ENCODE measurements around the gene TRPV5. TPM values are rescaled to one million over a fixed set of nuclear protein-coding genes. Genes with fewer than 3 reads are reported as not detected.

Gene TRPV5
- total RNA-seq, 6 donors from 2014 or later = not detected

DNA sequence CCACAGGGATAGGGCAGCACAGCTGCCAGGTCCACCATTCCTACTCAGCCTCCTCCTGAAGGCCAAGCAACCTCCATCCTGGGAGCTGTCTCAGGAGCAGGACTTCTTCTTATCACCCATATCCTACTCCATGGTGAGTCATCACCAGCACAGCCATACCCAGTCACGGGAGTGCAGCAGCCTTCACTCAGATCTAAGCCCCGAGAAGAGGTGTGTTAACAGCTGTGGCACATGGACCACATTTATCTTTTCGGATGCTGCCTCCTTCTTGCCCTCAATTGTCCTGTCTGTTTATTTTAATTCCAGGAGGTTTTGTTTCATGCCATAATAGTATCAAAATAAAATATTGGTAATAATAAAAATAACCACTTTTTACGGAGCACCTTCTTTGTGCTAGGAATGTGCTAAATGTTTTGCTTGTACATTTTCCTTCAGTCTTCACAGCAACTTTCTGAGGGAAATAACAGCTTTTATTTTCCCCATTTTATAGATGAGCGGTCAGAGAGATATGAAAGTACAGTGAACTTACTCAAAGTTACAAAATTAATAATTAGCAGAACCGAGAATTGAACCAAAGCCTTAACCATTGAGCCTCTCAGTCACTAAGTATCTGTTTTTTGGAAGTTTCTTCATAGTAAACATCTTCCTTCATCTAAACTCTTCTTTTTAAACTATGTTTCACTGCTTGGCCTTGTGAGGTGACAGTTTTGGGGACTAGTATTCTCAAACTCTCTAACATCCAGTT lies 31.1 kb upstream of the TRPV5 start:
- 85% methylated on average over 6 of the region's 6 CpGs for WGBS, 2 donors
- no peak for ATAC-seq (ENCODE audit: low FRiP score in 2 of 2)
- Histone ChIP-seq H3K36me3 (no peaks in the 10 kb centered on the region), H3K9me3 (no peaks in the 10 kb centered on the region), H3K4me3 (no peak overlapping the region), H3K27me3 (no peaks in the 10 kb centered on the region), H3K27ac (no peak overlapping the region), H3K4me1 (no peaks in the 10 kb centered on the region)
- TF ChIP-seq, protein P1, sequence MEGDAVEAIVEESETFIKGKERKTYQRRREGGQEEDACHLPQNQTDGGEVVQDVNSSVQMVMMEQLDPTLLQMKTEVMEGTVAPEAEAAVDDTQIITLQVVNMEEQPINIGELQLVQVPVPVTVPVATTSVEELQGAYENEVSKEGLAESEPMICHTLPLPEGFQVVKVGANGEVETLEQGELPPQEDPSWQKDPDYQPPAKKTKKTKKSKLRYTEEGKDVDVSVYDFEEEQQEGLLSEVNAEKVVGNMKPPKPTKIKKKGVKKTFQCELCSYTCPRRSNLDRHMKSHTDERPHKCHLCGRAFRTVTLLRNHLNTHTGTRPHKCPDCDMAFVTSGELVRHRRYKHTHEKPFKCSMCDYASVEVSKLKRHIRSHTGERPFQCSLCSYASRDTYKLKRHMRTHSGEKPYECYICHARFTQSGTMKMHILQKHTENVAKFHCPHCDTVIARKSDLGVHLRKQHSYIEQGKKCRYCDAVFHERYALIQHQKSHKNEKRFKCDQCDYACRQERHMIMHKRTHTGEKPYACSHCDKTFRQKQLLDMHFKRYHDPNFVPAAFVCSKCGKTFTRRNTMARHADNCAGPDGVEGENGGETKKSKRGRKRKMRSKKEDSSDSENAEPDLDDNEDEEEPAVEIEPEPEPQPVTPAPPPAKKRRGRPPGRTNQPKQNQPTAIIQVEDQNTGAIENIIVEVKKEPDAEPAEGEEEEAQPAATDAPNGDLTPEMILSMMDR (IDR thresholded peaks at IDR 0.05) = no peak
- DNase-seq = no peak

GRCh38 chr7:142963993-142964392 lies 30.4 kb upstream of the TRPV5 start:
- Histone ChIP-seq H3K9me3 (no peaks in the 10 kb centered on the region), H3K36me3 (no peaks in the 10 kb centered on the region), H3K4me1 (no peaks in the 10 kb centered on the region), H3K27me3 (no peaks in the 10 kb centered on the region), H3K4me3 (no peak overlapping the region), H3K27ac (no peak overlapping the region)
- ATAC-seq (ENCODE audit: low FRiP score in 2 of 2) (no peak), DNase-seq (no peak)
- TF ChIP-seq POLR2A (IDR thresholded peaks at IDR 0.05) = no peak
- TF ChIP-seq, protein P1 (IDR thresholded peaks at IDR 0.05) = no peak
- TF ChIP-seq POLR2AphosphoS5 (IDR thresholded peaks at IDR 0.05) = no peak
- no peak for TF ChIP-seq EP300 (IDR thresholded peaks at IDR 0.05)
- WGBS, 2 donors = 88 to 98% methylated on average over 2 of the region's 2 CpGs

- H3K27me3 ChIP-seq = no peaks in the 10 kb centered on the region
- 57 to 63% methylated on average over 1 of the region's 1 CpG for WGBS, 2 donors
- H3K9me3 ChIP-seq = no peaks in the 10 kb centered on the region
- DNase-seq = no peak
- ATAC-seq (ENCODE audit: low FRiP score in 2 of 2) = no peak
- H3K36me3 ChIP-seq = no peaks in the 10 kb centered on the region
- TF ChIP-seq POLR2A (IDR thresholded peaks at IDR 0.05) (no peak), EP300 (IDR thresholded peaks at IDR 0.05) (no peak), POLR2AphosphoS5 (IDR thresholded peaks at IDR 0.05) (no peak)
- TF ChIP-seq, protein P1 (IDR thresholded peaks at IDR 0.05) = no peak
- H3K4me1 ChIP-seq = no peaks in the 10 kb centered on the region
- no peak overlapping the region for H3K4me3 ChIP-seq
- H3K27ac ChIP-seq = no peak overlapping the region
Observed at GRCh38 chr7:142962991-142963390, 29.4 kb upstream of the TRPV5 start.

GRCh38 chr7:142961973-142962926 lies 28.7 kb upstream of the TRPV5 start, which contains the start of gene KEL:
KEL (minus strand) TSS chr7:142962363; CDS start chr7:142962206, 157 bp downstream.
- 62 to 76% methylated on average over 9 of the region's 9 CpGs for WGBS, 2 donors
- ATAC-seq (ENCODE audit: low FRiP score in 2 of 2) (no peak), DNase-seq (no peak)
- no peaks in the 10 kb centered on the region for H3K4me1 ChIP-seq
- H3K4me3 ChIP-seq = no peak within 1 kb of the TSS
- TF ChIP-seq, protein P1 (IDR thresholded peaks at IDR 0.05) = no peak
- TF ChIP-seq POLR2A (IDR thresholded peaks at IDR 0.05) (no peak), EP300 (IDR thresholded peaks at IDR 0.05) (no peak), POLR2AphosphoS5 (IDR thresholded peaks at IDR 0.05) (no peak)
- H3K27me3 ChIP-seq = no peaks in the 10 kb centered on the region
- H3K36me3 ChIP-seq = no peaks in the 10 kb centered on the region
- no peak within 1 kb of the TSS for H3K27ac ChIP-seq
- no peaks in the 10 kb centered on the region for H3K9me3 ChIP-seq

All from upper lobe of left lung (tissue), 6 donors.